CD4-positive, alpha-beta T cell (primary cell): ENCODE results near the gene PDZD11. TPM values are rescaled to one million over a fixed set of nuclear protein-coding genes. Genes with fewer than 3 reads are reported as not detected.

Source experiments
- ATAC-seq: fragments of 200-7000 bp; cut with Tn5 transposase; one replicate; pipeline ENCODE4 v1.10.0; 2022; ENCODE audit warnings: mild to moderate bottlenecking; ENCODE audit not compliant: poor library complexity
- CTCF ChIA-PET: fragments of 350-600 bp; sonication (Branson Sonifier 250); formaldehyde crosslinking; loops from one replicate; lab custom pipeline; 2021; ENCODE audit warnings: antibody characterized with exemption, inconsistent platforms; lab: Charles Lee
- POLR2A ChIA-PET: fragments of 350-600 bp; sonication (Branson Sonifier 250); formaldehyde crosslinking; loops from one replicate; lab custom pipeline; 2021; ENCODE audit warnings: antibody characterized with exemption, inconsistent platforms; lab: Charles Lee
- DNase-seq, 14 experiments: peaks; one replicate each; pipeline ENCODE4 v3.0.0-alpha.2; 2013 to 2020; ENCODE audit warnings: mixed read lengths in 2 of 14
- H3K27ac ChIP-seq, 2 donors: one replicate each; pipeline versions ENCODE4 v1.5.1 to v1.7.0; 2013; ENCODE audit warnings: low read length in 2 of 2, low read depth in 1 of 2, mild to moderate bottlenecking in 1 of 2
- H3K27me3 ChIP-seq, 2 experiments: 1 replicate in 1 of 2; 2 replicates in 1 of 2; pipeline versions ENCODE4 v1.6.1 to v1.7.0; 2013; ENCODE audit warnings: low read length in 2 of 2, control low read depth in 1 of 2, mild to moderate bottlenecking in 1 of 2, moderate library complexity in 1 of 2; ENCODE audit not compliant: insufficient read depth in 2 of 2, control insufficient read depth in 1 of 2
- H3K36me3 ChIP-seq: one replicate; pipeline ENCODE4 v1.6.1; 2013; ENCODE audit warnings: low read length, control low read depth; ENCODE audit not compliant: insufficient read depth
- H3K4me1 ChIP-seq: one replicate; pipeline ENCODE4 v1.6.1; 2013; ENCODE audit warnings: low read length, control low read depth; ENCODE audit not compliant: insufficient read depth
- H3K4me3 ChIP-seq: one replicate; pipeline ENCODE4 v1.5.1; 2013; ENCODE audit warnings: mild to moderate bottlenecking, low read length, moderate library complexity
- H3K9me3 ChIP-seq, 2 experiments: 1 replicate in 1 of 2; 2 replicates in 1 of 2; pipeline versions ENCODE4 v1.6.1 to v1.7.0; 2013; ENCODE audit warnings: low read length in 2 of 2, mild to moderate bottlenecking in 2 of 2, control low read depth in 1 of 2, moderate library complexity in 1 of 2; ENCODE audit not compliant: control insufficient read depth in 1 of 2, insufficient read depth in 1 of 2
- H3K27ac Mint-ChIP-seq: one replicate; pipeline ENCODE4 v1.8.0; 2020; ENCODE audit warnings: mixed read lengths
- H3K27me3 Mint-ChIP-seq: one replicate; pipeline ENCODE4 v1.8.0; 2021; ENCODE audit warnings: mixed read lengths
- H3K36me3 Mint-ChIP-seq: one replicate; pipeline ENCODE4 v1.8.0; 2021; ENCODE audit warnings: low read depth, mixed read lengths
- H3K4me1 Mint-ChIP-seq: one replicate; pipeline ENCODE4 v1.8.0; 2021; ENCODE audit warnings: low read depth, mixed read lengths
- H3K4me3 Mint-ChIP-seq: one replicate; pipeline ENCODE4 v1.8.0; 2020; ENCODE audit warnings: mild to moderate bottlenecking, mixed read lengths
- H3K9me3 Mint-ChIP-seq: one replicate; pipeline ENCODE4 v1.8.0; 2020; ENCODE audit warnings: mixed read lengths
- CTCF ChIP-seq: fragments of 200-600 bp; IDR thresholded peaks from one replicate; pipeline ENCODE4 v1.8.0; 2022; ENCODE audit warnings: antibody characterized with exemption, mild to moderate bottlenecking
- intact Hi-C, 2 experiments: fragments of 100-400 bp; cut with DNase I in 1 of 2; cut with micrococcal nuclease in 1 of 2; formaldehyde crosslinking; loops; one replicate each; pipeline versions ENCODE4 v1.15.1 to v1.9.0; 2023 to 2025; cut with DNase I, micrococcal nuclease
- total RNA-seq, 174 experiments: library from RNA in 2 of 174; stranded (reverse) in 2 of 174; gene quantifications; one replicate each; pipeline ENCODE4 v1.2.3 and lab custom pipeline; 2021 to 2026

PDZD11 gene
- total RNA-seq, 2 experiments from 2014 or later, result 6.1 to 7.8 TPM

DNA sequence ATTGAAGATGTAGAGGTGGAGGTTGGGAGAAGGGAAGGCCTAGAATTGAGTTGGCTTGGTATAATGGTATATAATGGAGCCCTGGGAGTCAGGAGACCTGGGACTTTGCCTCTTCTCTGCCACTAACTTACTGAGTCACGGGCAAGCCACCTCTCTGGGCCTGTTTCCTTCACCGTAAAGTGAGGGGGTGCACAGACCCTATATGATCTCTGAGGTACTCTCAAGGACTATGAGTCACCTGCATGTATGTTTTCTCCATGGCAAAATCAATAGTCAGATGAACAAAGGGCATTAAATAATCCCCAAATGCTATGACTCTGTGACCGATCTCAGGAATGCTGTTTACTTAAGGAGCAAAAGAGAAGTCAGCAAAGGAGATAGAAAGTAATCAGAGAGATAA lies 34.8 kb downstream of the PDZD11 start:
- H3K27ac ChIP-seq, result no peak overlapping the region
- no peaks in the 10 kb centered on the region for H3K4me1 Mint-ChIP-seq
- CTCF ChIA-PET, result no interaction called here

GRCh38 chrX:70254063-70254400 lies 35.7 kb downstream of the PDZD11 start:
- Mint-ChIP-seq H3K4me1 (no peaks in the 10 kb centered on the region), H3K27ac (no peak overlapping the region), H3K36me3 (peaks cover 8% of the 10 kb centered on the region), H3K9me3 (no peaks in the 10 kb centered on the region), H3K27me3 (no peaks in the 10 kb centered on the region), H3K4me3 (no peak overlapping the region)
- Histone ChIP-seq H3K36me3 (no peaks in the 10 kb centered on the region), H3K4me1 (no peaks in the 10 kb centered on the region), H3K4me3 (no peak overlapping the region), H3K27me3 (no peaks in the 10 kb centered on the region), H3K27ac (no peak overlapping the region), H3K9me3 (no peaks in the 10 kb centered on the region)
- CTCF ChIA-PET, result no interaction called here
- intact Hi-C loops, result no loop called here
- DNase-seq (no peak), ATAC-seq (no peak)
- no peak for TF ChIP-seq CTCF
- POLR2A ChIA-PET, result no interaction called here

More for the DNA sequence above, 34.8 kb downstream of the PDZD11 start:
- ATAC-seq, result no peak
- DNase-seq, result no peak
- Mint-ChIP-seq H3K4me3 (no peak overlapping the region), H3K9me3 (no peaks in the 10 kb centered on the region), H3K36me3 (peaks cover 8% of the 10 kb centered on the region), H3K27ac (no peak overlapping the region), H3K27me3 (no peaks in the 10 kb centered on the region)
- no peak overlapping the region for H3K4me3 ChIP-seq
- H3K27me3 ChIP-seq, result no peaks in the 10 kb centered on the region
- H3K4me1 ChIP-seq, result no peaks in the 10 kb centered on the region
- no peak for TF ChIP-seq CTCF
- no peaks in the 10 kb centered on the region for H3K9me3 ChIP-seq
- POLR2A ChIA-PET, result no interaction called here
- no peaks in the 10 kb centered on the region for H3K36me3 ChIP-seq
- intact Hi-C loops, result no loop called here

DNA sequence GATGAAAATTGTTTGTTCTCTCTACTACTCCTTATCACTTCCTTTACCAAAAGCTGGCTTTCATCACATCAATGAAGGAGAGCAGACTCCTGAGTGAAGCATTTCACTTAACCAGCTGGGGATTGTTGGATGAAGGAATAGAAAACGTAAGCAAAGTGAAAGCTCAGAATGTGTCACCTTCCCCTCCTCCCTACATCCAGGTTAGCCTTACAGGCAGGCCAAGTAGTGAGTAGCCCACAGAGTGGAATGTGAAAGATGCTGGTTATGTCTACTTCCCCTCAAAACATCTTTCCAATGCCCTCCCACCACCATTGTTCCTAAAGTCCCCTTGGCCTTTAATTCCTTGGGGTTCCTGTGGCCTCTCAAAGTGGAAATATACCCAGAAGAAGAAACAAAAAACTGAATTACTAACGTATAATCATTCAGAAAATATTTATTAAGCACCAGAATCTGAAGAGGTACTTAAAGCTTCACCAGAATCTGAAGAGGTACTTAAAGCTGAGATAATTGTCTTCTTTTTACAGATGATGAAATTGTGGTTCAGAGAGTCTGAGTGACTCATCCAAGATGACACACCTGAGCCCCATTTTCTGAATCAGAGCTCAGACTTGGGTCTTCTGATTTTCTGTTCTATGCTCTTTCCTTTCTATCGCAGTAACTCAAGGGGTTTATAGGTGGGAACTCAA lies 36.2 kb downstream of the PDZD11 start:
- H3K9me3 Mint-ChIP-seq, result no peaks in the 10 kb centered on the region
- H3K27me3 Mint-ChIP-seq, result no peaks in the 10 kb centered on the region
- Histone ChIP-seq H3K27me3 (no peaks in the 10 kb centered on the region), H3K4me3 (no peak overlapping the region), H3K9me3 (no peaks in the 10 kb centered on the region), H3K36me3 (no peaks in the 10 kb centered on the region), H3K27ac (no peak overlapping the region), H3K4me1 (no peaks in the 10 kb centered on the region)
- H3K27ac Mint-ChIP-seq, result no peak overlapping the region
- CTCF ChIA-PET, result no interaction called here
- intact Hi-C loops, result no loop called here
- no peak overlapping the region for H3K4me3 Mint-ChIP-seq
- peaks cover 8% of the 10 kb centered on the region for H3K36me3 Mint-ChIP-seq
- TF ChIP-seq CTCF, result no peak
- ATAC-seq (no peak), DNase-seq (no peak)
- POLR2A ChIA-PET, result no interaction called here
- H3K4me1 Mint-ChIP-seq, result no peaks in the 10 kb centered on the region
